Gastrocnemius medialis (tissue), 4 donors: ENCODE data around the gene SEMA3D. TPM values are rescaled to one million over a fixed set of nuclear protein-coding genes. Genes with fewer than 3 reads are reported as not detected.

ENCODE experiments used
- ATAC-seq, 2 donors: fragments of 150-250 bp; one replicate each; pipeline ENCODE4 v1.9.1; 2016
- DNase-seq, 2 donors: peaks; one replicate each; pipeline ENCODE4 v3.0.0-alpha.2; 2019
- H3K27ac ChIP-seq, 4 donors: fragments of 200-600 bp; sonication (generic); 1 replicate in 1 of 4; 2 replicates in 3 of 4; pipeline ENCODE4 v1.5.1; 2016 to 2018; ENCODE audit warnings: mild to moderate bottlenecking in 2 of 4, moderate library complexity in 1 of 4
- H3K27me3 ChIP-seq, 3 donors: fragments of 200-600 bp; sonication (generic) in 2 of 3; 1 replicate in 1 of 3; 2 replicates in 2 of 3; pipeline versions ENCODE4 v1.5.1 to v1.6.0; 2016 to 2019; ENCODE audit warnings: mild to moderate bottlenecking in 1 of 3, moderate library complexity in 1 of 3
- H3K36me3 ChIP-seq, 2 donors: fragments of 200-600 bp; sonication (generic) in 1 of 2; one replicate each; pipeline ENCODE4 v1.5.1; 2017 to 2018
- H3K4me1 ChIP-seq, 2 donors: fragments of 200-600 bp; sonication (generic) in 1 of 2; one replicate each; pipeline ENCODE4 v1.5.1; 2016 to 2017; ENCODE audit warnings: mild to moderate bottlenecking in 2 of 2
- H3K4me3 ChIP-seq, 4 donors: fragments of 200-600 bp; sonication (generic) in 3 of 4; 1 replicate in 1 of 4; 2 replicates in 3 of 4; pipeline ENCODE4 v1.5.1; 2016 to 2019; ENCODE audit warnings: mild to moderate bottlenecking in 2 of 4
- H3K9me3 ChIP-seq, 3 donors: fragments of 200-600 bp; sonication (generic) in 2 of 3; 1 replicate in 1 of 3; 2 replicates in 2 of 3; pipeline ENCODE4 v1.5.1; 2016 to 2019
- POLR2A ChIP-seq, 2 donors: fragments of 450-650 bp; IDR thresholded peaks; one replicate each; pipeline ENCODE4 v1.6.1; 2017; ENCODE audit warnings: antibody characterized with exemption in 2 of 2, mild to moderate bottlenecking in 2 of 2, moderate library complexity in 2 of 2
- in situ Hi-C, 4 donors: fragments of 200-750 bp; cut with MboI; loops; one replicate each; pipeline versions ENCODE4 v1.15.0 to v1.8.0; 2017; ENCODE audit warnings: low sequenced_read_pairs in 4 of 4
- intact Hi-C: fragments of 100-400 bp; cut with DNase I; formaldehyde crosslinking; loops from one replicate; pipeline ENCODE4 v1.15.1; 2023; ENCODE audit warnings: low total_unique reads
- total RNA-seq, 4 donors: library from RNA; depleted of rRNA; stranded (reverse); fragments of >200 nt; gene quantifications; one replicate each; pipeline versions ENCODE4 v1.1.0 to v1.2.3, GENCODE V29; 2016
- TF ChIP-seq, protein P1 (sequence below), 5 experiments: fragments of 450-650 bp in 3 of 5; fragments of 200-600 bp in 2 of 5; sonication (generic) in 2 of 5; IDR thresholded peaks in 4 of 5; conservative IDR thresholded peaks in 1 of 5; 1 replicate in 4 of 5; 2 replicates in 1 of 5; pipeline ENCODE4 v1.5.1; 2016 to 2019; ENCODE audit warnings: antibody characterized with exemption in 5 of 5, mild to moderate bottlenecking in 3 of 5, moderate library complexity in 3 of 5

The SEMA3D gene
- total RNA-seq, 4 donors from 2014 or later: 0.75 TPM; not detected in 3

DNA sequence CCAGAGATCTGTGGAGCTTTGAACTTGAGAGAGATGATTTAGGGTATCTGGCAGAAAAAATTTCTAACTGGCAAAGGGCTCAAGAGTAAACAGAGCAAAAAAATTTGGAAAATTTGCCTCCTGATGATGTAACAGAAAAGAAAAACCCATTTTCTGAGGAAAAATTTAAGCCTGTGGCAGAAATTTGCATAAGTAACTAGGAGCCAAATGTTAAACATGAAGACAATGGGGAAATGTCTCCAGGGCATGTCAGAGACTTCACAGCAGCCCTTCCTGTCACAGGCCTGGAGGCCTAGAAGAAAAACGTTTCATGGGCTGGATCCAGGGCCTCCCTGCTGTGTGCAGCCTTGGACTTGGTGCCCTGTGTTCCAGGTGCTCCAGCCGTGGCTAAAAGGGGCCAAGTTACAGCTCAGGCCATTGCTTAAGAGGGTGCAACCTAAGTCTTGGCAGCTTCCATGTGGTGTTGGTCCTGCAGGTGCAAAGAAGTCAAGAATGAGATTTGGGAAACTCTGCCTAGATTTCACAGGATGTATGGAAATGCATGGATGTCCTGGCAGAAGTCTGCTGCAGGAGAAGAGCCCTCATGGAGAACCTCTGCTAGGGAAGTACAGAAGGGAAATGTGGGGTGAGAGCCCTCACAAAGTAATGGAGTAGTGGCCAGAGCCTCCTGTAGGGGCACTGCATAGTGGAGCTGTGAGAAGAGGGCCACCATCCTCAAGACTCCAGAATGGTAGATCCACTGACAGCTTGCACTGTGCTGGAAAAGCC is 8.1 kb downstream of the SEMA3D start:
- H3K36me3 ChIP-seq: no peaks in the 10 kb centered on the region
- in situ Hi-C loops (no loop called here), intact Hi-C loops (no loop called here)
- H3K4me3 ChIP-seq: no peak overlapping the region
- H3K27ac ChIP-seq: no peak overlapping the region
- H3K9me3 ChIP-seq: no peaks in the 10 kb centered on the region
- no peak for DNase-seq
- H3K4me1 ChIP-seq: no peaks in the 10 kb centered on the region
- no peak for ATAC-seq
- H3K27me3 ChIP-seq: no peaks in the 10 kb centered on the region
- TF ChIP-seq, protein P1, sequence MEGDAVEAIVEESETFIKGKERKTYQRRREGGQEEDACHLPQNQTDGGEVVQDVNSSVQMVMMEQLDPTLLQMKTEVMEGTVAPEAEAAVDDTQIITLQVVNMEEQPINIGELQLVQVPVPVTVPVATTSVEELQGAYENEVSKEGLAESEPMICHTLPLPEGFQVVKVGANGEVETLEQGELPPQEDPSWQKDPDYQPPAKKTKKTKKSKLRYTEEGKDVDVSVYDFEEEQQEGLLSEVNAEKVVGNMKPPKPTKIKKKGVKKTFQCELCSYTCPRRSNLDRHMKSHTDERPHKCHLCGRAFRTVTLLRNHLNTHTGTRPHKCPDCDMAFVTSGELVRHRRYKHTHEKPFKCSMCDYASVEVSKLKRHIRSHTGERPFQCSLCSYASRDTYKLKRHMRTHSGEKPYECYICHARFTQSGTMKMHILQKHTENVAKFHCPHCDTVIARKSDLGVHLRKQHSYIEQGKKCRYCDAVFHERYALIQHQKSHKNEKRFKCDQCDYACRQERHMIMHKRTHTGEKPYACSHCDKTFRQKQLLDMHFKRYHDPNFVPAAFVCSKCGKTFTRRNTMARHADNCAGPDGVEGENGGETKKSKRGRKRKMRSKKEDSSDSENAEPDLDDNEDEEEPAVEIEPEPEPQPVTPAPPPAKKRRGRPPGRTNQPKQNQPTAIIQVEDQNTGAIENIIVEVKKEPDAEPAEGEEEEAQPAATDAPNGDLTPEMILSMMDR (IDR thresholded peaks at IDR 0.05 in 4 of 5, conservative IDR thresholded peaks at IDR 0.05 in 1 of 5): no peak
- TF ChIP-seq POLR2A (IDR thresholded peaks at IDR 0.05): no peak

DNA sequence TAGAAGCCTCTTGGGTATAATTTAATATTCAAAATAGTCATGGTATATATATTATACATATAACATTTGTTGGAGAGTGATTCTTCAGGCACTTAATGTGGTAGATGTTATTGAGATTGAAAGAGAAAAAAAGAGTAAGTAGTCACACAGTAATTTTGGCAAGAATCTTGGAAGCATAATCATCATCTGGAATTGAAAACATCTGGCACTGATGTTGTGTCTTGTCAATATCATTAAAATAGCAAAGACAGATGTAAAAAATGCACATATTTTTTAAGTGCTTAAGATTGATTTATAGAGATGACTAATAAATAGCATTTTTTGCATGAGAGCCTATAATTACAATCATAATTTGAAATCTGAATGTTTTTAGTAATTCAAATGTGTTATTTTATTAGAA is 9.5 kb downstream of the SEMA3D start:
- H3K27ac ChIP-seq: no peak overlapping the region
- H3K27me3 ChIP-seq: no peaks in the 10 kb centered on the region
- intact Hi-C loops (no loop called here), in situ Hi-C loops (no loop called here)
- DNase-seq (no peak), ATAC-seq (no peak)
- no peaks in the 10 kb centered on the region for H3K4me1 ChIP-seq
- H3K4me3 ChIP-seq: no peak overlapping the region
- no peaks in the 10 kb centered on the region for H3K36me3 ChIP-seq
- no peaks in the 10 kb centered on the region for H3K9me3 ChIP-seq
- TF ChIP-seq, protein P1 (IDR thresholded peaks at IDR 0.05 in 4 of 5, conservative IDR thresholded peaks at IDR 0.05 in 1 of 5): no peak
- no peak for TF ChIP-seq POLR2A (IDR thresholded peaks at IDR 0.05)

DNA sequence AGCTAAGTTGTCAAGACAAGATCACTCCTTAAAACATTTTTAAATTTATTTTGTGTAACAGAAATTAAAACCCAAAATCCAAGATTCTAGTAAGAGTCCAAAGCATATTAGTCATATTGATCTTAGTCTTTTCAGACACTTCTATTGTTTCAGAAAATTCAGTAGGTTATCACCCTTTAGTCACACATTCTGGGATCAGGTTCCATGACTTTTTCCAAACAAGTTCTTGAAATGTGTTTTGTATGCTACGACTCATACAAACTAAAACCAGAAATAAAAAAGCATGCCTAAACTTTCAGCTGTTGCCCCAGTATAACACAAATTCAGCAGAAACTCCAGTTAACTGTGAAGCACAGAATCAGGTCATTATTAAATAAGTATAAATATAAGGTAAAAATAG is 10.7 kb downstream of the SEMA3D start:
- in situ Hi-C loops: no loop called here
- intact Hi-C loops: no loop called here

DNA sequence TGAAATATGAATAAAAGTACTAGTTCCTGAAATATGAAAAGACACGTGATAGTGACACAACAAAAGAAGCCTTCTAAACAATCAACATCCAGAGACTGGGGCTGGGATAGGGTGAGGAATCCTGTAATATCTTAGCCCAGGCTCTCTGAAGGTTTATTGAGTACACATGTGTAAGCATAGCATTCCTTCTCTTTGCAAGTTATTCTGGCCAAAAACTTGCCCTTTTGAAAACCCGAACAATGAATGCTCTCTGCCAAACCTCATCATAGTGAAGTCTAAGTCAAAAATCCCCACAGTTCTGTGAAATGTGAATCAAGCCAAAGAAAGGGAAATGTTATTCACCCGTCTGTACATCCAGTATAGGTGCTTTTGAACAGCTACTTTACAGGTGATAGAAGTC is 11.6 kb downstream of the SEMA3D start:
- DNase-seq (no peak), ATAC-seq (no peak)
- intact Hi-C loops: no loop called here
- TF ChIP-seq POLR2A (IDR thresholded peaks at IDR 0.05): no peak
- TF ChIP-seq, protein P1 (IDR thresholded peaks at IDR 0.05 in 4 of 5, conservative IDR thresholded peaks at IDR 0.05 in 1 of 5): no peak
- Histone ChIP-seq H3K27me3 (no peaks in the 10 kb centered on the region), H3K36me3 (no peaks in the 10 kb centered on the region), H3K27ac (no peak overlapping the region), H3K9me3 (no peaks in the 10 kb centered on the region), H3K4me3 (no peak overlapping the region), H3K4me1 (no peaks in the 10 kb centered on the region)
- in situ Hi-C loops: no loop called here

More for the DNA sequence above, 10.7 kb downstream of the SEMA3D start:
- no peak for ATAC-seq
- no peak for TF ChIP-seq POLR2A (IDR thresholded peaks at IDR 0.05)
- TF ChIP-seq, protein P1 (IDR thresholded peaks at IDR 0.05 in 4 of 5, conservative IDR thresholded peaks at IDR 0.05 in 1 of 5): no peak
- no peak for DNase-seq
- Histone ChIP-seq H3K36me3 (no peaks in the 10 kb centered on the region), H3K9me3 (no peaks in the 10 kb centered on the region), H3K4me3 (no peak overlapping the region), H3K27me3 (no peaks in the 10 kb centered on the region), H3K27ac (no peak overlapping the region), H3K4me1 (no peaks in the 10 kb centered on the region)
